Activated B cell treated with CpG ODN at 0.5 μM for 24 hours (primary cell): ENCODE results near the gene BDP1. TPM values are rescaled to one million over a fixed set of nuclear protein-coding genes. Genes with fewer than 3 reads are reported as not detected.
"Not testable (repeated sequence)": the region's sequence is repeated elsewhere in the genome, so short reads cannot be mapped to it uniquely, and the experiment has no call there.

ENCODE experiments used
- ATAC-seq: fragments of 200-7000 bp; cut with Tn5 transposase; one replicate; pipeline ENCODE4 v1.10.0; 2021; ENCODE audit warnings: low read depth, mild to moderate bottlenecking, moderate library complexity
- CTCF ChIA-PET: fragments of 350-600 bp; sonication (Branson Sonifier 250); formaldehyde crosslinking; loops from one replicate; lab custom pipeline; 2021; ENCODE audit warnings: antibody characterized with exemption; lab: Charles Lee
- POLR2A ChIA-PET: fragments of 350-600 bp; sonication (Branson Sonifier 250); formaldehyde crosslinking; loops from one replicate; lab custom pipeline; 2021; ENCODE audit warnings: antibody characterized with exemption; lab: Charles Lee
- DNase-seq: peaks from one replicate; pipeline ENCODE4 v3.0.0; 2022
- H3K27ac Mint-ChIP-seq: one replicate; pipeline ENCODE4 v1.8.0; 2020; ENCODE audit warnings: mixed read lengths
- H3K27me3 Mint-ChIP-seq: one replicate; pipeline ENCODE4 v1.8.0; 2021; ENCODE audit warnings: mixed read lengths
- H3K36me3 Mint-ChIP-seq: one replicate; pipeline ENCODE4 v1.8.0; 2021; ENCODE audit warnings: low read depth, mixed read lengths
- H3K4me1 Mint-ChIP-seq: one replicate; pipeline ENCODE4 v1.8.0; 2021; ENCODE audit warnings: mixed read lengths
- H3K4me3 Mint-ChIP-seq: one replicate; pipeline ENCODE4 v1.8.0; 2020; ENCODE audit warnings: mild to moderate bottlenecking, mixed read lengths
- H3K9me3 Mint-ChIP-seq: one replicate; pipeline ENCODE4 v1.8.0; 2020; ENCODE audit warnings: mixed read lengths
- intact Hi-C: fragments of 100-400 bp; cut with micrococcal nuclease; formaldehyde crosslinking; loops from one replicate; pipeline ENCODE4 v1.15.1; 2024
- total RNA-seq: library from RNA; stranded (reverse); gene quantifications from 2 replicates; pipeline ENCODE4 v1.2.3, GENCODE V29; 2022
- TF ChIP-seq, protein P1 (sequence below): fragments of 200-600 bp; IDR thresholded peaks from one replicate; pipeline ENCODE4 v1.8.0; 2022; ENCODE audit warnings: antibody characterized with exemption, mild to moderate bottlenecking

The BDP1 gene
- total RNA-seq, 1 donor from 2014 or later: 50.4 TPM

- H3K4me1 Mint-ChIP-seq: peaks cover 5% of the 10 kb centered on the region
- H3K27ac Mint-ChIP-seq: no peak overlapping the region
- TF ChIP-seq, protein P1, sequence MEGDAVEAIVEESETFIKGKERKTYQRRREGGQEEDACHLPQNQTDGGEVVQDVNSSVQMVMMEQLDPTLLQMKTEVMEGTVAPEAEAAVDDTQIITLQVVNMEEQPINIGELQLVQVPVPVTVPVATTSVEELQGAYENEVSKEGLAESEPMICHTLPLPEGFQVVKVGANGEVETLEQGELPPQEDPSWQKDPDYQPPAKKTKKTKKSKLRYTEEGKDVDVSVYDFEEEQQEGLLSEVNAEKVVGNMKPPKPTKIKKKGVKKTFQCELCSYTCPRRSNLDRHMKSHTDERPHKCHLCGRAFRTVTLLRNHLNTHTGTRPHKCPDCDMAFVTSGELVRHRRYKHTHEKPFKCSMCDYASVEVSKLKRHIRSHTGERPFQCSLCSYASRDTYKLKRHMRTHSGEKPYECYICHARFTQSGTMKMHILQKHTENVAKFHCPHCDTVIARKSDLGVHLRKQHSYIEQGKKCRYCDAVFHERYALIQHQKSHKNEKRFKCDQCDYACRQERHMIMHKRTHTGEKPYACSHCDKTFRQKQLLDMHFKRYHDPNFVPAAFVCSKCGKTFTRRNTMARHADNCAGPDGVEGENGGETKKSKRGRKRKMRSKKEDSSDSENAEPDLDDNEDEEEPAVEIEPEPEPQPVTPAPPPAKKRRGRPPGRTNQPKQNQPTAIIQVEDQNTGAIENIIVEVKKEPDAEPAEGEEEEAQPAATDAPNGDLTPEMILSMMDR: no peak
- intact Hi-C loops: no loop called here
- no peaks in the 10 kb centered on the region for H3K9me3 Mint-ChIP-seq
- H3K36me3 Mint-ChIP-seq: peaks cover 70% of the 10 kb centered on the region
- POLR2A ChIA-PET: no interaction called here
- no peaks in the 10 kb centered on the region for H3K27me3 Mint-ChIP-seq
- H3K4me3 Mint-ChIP-seq: no peak overlapping the region
- DNase-seq: no peak
- no peak for ATAC-seq
- CTCF ChIA-PET: no interaction called here
Measured at GRCh38 chr5:71533142-71533541, 77.7 kb downstream of the BDP1 start.

DNA sequence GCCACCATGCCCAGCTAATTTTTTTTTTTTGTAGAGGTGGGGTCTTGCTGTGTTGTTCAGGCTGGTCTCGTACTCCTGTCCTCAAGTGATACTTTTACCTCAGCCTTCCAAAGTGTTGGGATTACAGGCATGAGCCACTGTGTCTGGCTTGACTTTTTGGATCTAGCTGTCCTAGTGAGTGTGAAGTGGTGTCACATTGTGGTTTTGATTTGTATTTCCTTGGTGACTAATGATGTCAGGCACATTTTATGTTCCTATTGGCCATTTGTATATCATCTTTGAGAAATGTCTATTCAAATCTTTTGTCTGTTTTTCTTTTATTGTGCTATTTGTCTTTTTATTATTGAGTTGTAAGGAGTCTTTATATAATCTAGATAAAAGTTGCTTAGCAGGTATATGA lies 78.2 kb downstream of the BDP1 start:
- Mint-ChIP-seq H3K4me3 (no peak overlapping the region), H3K27ac (no peak overlapping the region), H3K27me3 (no peaks in the 10 kb centered on the region), H3K36me3 (peaks cover 70% of the 10 kb centered on the region), H3K9me3 (no peaks in the 10 kb centered on the region), H3K4me1 (peaks cover 5% of the 10 kb centered on the region)
- ChIA-PET POLR2A (no interaction called here), CTCF (no interaction called here)
- TF ChIP-seq, protein P1: no peak
- ATAC-seq: peak; percentile 61
- no peak for DNase-seq
- intact Hi-C loops: no loop called here

DNA sequence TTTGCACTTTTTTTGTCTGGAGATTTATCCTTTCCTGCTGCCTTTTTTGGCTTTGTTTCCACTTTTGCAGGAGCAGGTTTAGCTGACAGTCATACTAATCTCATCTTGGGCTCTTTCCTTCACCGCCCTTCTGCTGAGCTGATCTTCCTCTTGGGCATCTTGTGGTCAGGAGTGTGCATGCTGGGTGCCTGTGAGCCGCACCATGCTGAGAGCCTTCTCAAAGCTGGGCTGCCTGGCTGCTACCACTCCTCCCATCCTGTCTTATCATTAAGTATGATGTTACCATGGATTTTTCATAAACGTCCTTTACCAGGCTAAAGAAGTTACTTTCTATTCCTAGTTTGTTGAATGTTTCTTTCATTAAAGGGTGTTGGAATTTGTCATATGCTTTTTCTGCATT lies 82.2 kb downstream of the BDP1 start:
- H3K9me3 Mint-ChIP-seq: no peaks in the 10 kb centered on the region
- intact Hi-C loops: no loop called here
- no peaks in the 10 kb centered on the region for H3K27me3 Mint-ChIP-seq
- ChIA-PET CTCF (no interaction called here), POLR2A (no interaction called here)
- ATAC-seq (no peak), DNase-seq (no peak)
- H3K36me3 Mint-ChIP-seq: peaks cover 81% of the 10 kb centered on the region
- H3K4me1 Mint-ChIP-seq: peaks cover 5% of the 10 kb centered on the region
- H3K27ac Mint-ChIP-seq: no peak overlapping the region
- no peak overlapping the region for H3K4me3 Mint-ChIP-seq
- TF ChIP-seq, protein P1: no peak

GRCh38 chr5:71550885-71551284 lies 95.4 kb downstream of the BDP1 start:
- H3K4me1 Mint-ChIP-seq, POLR2A ChIA-PET, ATAC-seq, DNase-seq, H3K27ac Mint-ChIP-seq, CTCF ChIA-PET, H3K4me3 Mint-ChIP-seq, intact Hi-C loops, H3K27me3 Mint-ChIP-seq, H3K9me3 Mint-ChIP-seq: not testable (repeated sequence)
- peaks cover 78% of the 10 kb centered on the region for H3K36me3 Mint-ChIP-seq

DNA sequence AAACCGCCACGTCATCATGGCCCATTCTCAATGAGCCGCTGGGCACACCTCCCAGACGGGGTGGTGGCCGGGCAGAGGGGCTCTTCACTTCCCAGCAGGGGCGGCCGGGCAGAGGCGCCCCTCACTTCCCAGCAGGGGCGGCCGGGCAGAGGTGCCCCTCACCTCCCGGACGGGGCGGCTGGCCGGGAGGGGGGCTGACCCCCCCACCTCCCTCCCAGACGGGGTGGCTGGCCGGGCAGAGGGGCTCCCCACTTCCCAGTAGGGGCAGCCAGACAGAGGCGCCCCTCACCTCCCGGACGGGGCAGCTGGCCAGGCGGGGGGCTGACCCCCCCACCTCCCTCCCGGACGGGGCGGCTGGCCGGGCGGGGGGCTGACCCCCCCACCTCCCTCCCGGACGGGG lies 96.1 kb downstream of the BDP1 start:
- H3K27ac Mint-ChIP-seq, H3K9me3 Mint-ChIP-seq, H3K4me1 Mint-ChIP-seq, DNase-seq, ATAC-seq, POLR2A ChIA-PET, CTCF ChIA-PET, H3K27me3 Mint-ChIP-seq, H3K4me3 Mint-ChIP-seq, intact Hi-C loops: not testable (repeated sequence)
- H3K36me3 Mint-ChIP-seq: peaks cover 77% of the 10 kb centered on the region

DNA sequence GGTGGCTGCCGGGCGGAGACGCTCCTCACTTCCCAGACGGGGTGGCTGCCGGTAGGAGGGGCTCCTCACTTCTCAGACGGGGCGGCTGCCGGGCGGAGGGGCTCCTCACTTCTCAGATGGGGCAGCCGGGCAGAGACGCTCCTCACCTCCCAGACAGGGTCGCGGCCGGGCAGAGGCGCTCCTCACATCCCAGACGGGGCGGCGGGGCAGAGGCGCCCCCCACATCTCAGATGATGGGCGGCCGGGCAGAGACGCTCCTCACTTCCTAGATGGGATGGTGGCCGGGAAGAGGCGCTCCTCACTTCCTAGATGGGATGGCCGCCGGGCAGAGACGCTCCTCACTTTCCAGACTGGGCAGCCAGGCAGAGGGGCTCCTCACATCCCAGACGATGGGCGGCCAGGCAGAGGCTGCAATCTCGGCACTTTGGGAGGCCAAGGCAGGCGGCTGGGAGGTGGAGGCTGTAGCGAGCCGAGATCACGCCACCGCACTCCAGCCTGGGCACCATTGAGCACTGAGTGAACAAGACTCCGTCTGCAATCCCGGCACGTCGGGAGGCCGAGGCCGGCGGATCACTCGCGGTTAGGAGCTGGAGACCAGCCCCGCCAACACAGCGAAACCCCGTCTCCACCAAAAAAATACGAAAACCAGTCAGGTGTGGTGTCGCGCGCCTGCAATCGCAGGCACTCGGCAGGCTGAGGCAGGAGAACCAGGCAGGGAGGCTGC lies 96.7 kb downstream of the BDP1 start:
- POLR2A ChIA-PET, H3K4me1 Mint-ChIP-seq, intact Hi-C loops, H3K27ac Mint-ChIP-seq, H3K4me3 Mint-ChIP-seq, H3K27me3 Mint-ChIP-seq, CTCF ChIA-PET, H3K9me3 Mint-ChIP-seq, DNase-seq, ATAC-seq: not testable (repeated sequence)
- peaks cover 77% of the 10 kb centered on the region for H3K36me3 Mint-ChIP-seq
